HG02870 (cell line): ENCODE data around the gene ARHGEF1.
"Not testable (repeated sequence)": the region's sequence is repeated elsewhere in the genome, so short reads cannot be mapped to it uniquely, and the experiment has no call there.

ENCODE experiments used
- ATAC-seq: cut with Tn5 transposase; IDR thresholded peaks from one replicate; pipeline ENCODE4 v1.9.1; 2021; ENCODE audit warnings: mild to moderate bottlenecking, moderate library complexity; ENCODE audit not compliant: unreplicated experiment

Gene ARHGEF1

DNA sequence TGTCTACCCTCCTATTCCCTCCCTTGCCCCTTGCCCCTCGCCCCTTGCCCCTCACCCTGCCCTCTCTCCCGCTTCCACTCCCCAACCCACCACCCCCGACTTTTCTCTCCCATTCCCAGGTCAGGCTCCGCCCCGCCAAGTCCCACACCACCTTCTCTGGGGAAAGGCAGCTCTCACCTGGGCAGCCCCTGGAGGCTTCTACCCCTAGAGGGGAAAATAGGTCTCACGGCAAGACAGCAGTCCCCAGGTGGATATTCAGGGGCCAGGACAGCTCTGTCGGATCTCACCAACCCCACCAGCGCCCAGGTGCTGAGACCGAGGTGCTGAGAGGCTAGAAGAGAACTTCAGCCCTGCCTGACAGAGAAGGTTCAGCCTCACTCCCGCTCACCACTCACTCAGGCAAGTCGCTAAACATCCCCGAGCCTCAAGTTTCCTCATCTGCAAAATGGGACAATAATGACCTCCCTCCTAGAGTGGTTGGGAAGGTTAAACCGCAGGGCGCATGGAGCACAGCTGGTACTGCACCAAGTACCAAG is 46.6 kb downstream of the ARHGEF1 start:
- no peak for ATAC-seq

GRCh38 chr19:41930322-41930722 is 47.3 kb downstream of the ARHGEF1 start:
- ATAC-seq, result no peak

DNA sequence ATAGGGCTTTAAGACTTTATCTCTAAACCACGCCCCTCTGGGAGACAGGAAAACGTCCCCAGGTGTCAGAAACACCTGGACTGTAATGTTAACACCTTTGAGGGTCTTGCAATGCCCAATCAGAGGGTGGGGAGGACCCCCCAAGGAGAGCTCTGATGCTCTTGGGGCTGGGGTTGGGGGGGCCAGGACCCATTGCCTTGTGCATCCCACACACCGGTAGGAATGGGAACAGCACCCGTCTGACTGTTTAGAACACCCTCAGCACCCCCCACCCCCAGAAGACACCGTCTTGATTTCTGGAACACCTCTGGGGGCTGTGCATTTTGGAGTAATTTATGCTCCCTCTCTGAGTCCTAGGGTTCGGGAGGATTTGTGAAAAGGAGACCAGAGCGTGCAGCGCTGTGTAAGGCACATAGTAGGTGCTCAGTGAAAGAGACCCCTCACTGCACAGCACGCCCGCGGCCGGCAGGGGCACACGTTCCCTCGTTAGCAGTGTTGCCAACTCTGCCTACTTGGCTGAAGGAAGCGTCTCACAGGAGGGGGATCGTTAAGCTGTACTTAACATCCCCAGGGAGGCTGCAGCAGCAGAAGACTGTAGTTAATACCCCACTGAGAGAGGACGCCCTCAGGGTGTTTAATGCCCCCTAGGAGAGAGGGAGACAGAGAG is 48.1 kb downstream of the ARHGEF1 start:
- ATAC-seq, result no peak

DNA sequence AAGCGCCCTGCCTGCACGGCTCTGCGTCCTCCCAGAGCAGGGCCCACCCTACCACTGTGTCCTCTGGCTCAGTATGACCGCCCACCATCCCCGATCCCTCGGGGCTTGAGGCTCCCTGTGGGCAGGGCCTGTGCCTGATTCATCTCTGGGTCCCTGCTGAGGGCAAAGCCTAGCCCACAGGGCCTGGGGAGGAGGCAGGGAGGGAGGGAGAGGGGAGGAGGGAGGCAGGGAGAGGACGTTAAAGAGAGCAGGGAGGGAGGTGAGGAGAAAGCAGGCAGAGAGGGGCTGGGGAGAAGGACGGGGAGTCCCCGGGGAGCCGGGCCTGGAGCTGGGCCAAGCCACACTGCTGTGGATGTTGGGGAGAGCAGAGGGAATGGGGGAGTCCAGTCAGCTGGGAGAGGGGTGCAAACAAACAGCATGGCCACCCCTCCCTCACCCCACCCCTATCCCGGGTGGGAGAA is 49.3 kb downstream of the ARHGEF1 start:
- no peak for ATAC-seq

DNA sequence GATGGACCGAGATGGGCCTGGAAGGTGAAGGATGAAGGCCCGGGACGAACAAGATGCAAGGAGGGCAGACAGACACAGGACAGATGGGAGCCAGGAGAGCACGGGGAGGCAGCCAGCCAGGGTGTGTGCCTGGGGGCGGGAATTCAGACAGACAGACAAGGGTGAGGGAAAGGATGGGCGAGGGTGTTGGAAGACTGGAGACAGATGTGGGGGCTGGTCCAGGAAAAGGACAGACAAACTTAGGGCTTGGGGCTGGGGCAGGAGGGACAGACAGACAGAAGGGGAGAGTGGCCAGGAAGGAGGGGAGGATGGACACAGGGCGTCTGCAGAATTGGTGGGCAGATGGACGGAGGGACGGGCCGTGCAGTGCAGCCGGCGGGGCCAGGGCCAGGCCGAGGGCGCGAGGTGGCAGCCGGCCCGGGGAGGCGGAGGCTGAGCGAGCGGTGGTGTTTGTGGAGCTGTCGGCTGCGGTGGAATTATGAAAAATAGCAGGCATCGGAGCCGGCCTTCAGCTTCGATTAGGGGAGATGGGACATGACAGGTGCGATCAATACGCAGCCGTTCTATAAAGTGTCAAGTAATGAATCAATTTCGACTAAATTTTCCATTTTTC is 49.8 kb downstream of the ARHGEF1 start:
- ATAC-seq, result no peak

- ATAC-seq, result no peak
Observed at GRCh38 chr19:41933693-41934426, 50.9 kb downstream of the ARHGEF1 start.

DNA sequence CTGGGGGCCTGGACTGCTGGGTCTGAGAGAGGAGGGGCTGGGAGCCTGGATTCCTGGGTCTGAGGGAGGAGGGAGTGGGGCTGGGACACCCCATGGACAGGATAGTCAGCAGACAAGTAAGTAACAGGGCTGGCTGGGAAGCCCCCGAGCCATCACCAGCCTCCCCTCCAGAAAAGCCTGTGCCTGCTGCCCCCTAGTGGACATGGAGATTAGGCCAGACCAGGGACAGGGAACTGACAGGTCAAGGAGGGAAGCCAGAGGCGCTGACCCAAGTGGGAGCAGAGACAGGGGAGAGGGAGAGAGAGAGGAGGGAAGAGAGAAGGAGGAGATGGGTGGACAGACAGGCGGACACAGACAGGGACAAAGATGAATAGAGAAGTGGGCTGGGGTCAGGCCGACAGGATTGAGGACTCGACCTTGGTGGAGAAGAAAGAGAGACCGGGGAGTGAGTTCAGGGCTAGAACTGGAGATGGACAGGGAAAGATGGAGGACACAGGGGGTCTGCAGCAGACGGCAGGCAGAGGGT is 51.9 kb downstream of the ARHGEF1 start:
- no peak for ATAC-seq

- no peak for ATAC-seq
Observed at GRCh38 chr19:41935760-41936415, 52.9 kb downstream of the ARHGEF1 start.

DNA sequence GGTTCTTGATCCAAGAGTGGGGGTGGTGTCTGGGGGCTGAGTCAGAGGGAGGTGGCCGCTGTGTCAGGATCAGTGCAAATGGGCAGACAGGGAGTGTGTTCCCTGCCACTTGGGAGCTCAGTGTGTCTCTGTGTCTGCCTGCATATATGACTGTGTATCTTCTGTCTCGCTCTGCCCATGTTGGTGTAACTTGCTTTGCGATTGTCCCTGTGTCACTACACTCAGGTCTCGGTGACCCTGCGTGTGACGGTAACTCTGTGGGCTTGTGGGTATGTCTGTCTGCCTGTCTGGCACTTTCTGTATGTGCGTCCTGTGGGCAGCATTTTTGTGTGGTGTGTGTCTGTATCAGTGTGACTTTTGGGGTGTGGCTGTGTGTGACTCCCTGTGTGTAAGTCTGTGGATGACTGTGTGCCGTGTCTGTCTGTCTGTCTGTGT is 53.4 kb downstream of the ARHGEF1 start:
- no peak for ATAC-seq

GRCh38 chr19:41936961-41937360 is 54.0 kb downstream of the ARHGEF1 start:
- ATAC-seq, result no peak

DNA sequence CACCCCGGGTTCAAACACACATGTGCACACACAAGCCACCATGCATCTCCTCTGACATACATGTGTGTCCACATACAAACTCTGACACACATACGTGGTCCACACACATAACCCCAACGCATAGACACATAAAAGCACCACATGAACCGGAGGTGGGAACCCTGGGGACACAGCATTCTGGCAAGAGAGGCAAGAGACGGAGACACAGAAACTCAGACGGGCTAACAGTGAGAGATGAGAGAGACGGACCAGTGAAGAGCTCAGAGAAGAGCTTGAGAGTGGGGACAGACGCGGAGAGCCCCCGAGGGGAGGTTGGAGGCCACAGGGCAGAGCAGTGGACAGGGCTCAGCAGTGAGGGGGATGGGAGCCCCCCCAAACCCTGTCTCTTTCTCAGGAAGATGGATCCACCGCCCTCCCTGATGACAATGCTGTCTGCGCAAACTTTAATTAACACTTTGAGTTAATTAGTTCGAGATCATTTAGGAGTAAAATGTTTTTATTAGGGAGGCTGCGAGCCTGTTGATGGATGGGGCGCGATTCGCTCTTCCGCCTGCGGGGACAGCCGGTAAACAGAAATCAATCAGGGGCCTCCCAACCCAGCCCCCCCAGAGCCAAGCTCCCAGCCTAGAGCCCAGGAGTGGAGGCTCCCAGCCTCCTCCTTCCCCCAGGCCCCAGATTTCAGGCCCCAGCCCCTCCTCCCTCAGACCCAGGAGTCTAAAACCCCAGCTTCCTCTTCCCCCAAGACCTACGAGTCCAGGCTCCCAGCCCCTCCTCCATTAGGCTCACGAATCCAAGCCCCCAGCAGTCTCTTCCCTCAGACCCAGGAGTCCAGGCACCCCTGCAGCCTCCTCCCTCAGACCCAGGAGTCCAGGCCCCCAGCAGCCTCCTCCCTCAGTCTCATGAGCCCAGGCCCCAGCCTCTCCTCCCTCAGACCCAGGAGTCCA is 54.8 kb downstream of the ARHGEF1 start:
- ATAC-seq, result no peak

- not testable (repeated sequence) for ATAC-seq
Observed at GRCh38 chr19:41939209-41939608, 56.2 kb downstream of the ARHGEF1 start.

- ATAC-seq, result no peak
Observed at GRCh38 chr19:41939861-41940730, 57.1 kb downstream of the ARHGEF1 start.

DNA sequence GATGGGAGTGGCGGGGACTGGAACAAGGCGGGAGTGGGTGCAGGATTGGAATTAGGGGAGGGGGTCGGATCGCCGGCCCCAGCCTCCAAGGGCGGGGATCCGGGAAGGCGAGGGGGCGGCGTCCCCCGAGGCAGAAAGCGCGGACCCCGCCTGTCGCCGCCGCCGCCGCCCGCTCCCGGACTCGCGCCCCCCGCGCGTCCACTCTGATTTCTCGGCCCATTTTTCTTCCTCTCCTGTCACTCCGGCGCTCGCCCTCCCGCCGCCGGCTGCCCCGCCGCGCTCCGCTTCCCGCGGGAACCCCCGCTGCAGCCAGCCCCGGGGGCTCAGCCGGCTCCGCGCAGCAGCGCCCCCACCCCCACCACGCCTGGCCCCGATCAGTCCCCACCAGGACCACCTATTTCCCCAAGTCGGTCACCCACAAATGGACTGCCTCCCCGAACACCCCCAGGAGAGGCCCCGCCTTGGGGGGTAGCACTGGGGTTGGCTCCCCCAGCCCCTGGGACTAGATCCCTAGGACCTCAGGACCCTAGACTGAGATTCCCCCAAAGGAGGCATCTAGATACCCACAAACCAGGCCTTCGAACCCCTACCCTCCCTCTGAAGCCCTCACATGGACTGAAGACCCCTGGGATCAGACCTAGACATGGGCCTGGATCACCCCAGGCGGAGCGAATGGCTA is 57.9 kb downstream of the ARHGEF1 start:
- no peak for ATAC-seq

GRCh38 chr19:41941410-41942202 is 58.6 kb downstream of the ARHGEF1 start:
- no peak for ATAC-seq

DNA sequence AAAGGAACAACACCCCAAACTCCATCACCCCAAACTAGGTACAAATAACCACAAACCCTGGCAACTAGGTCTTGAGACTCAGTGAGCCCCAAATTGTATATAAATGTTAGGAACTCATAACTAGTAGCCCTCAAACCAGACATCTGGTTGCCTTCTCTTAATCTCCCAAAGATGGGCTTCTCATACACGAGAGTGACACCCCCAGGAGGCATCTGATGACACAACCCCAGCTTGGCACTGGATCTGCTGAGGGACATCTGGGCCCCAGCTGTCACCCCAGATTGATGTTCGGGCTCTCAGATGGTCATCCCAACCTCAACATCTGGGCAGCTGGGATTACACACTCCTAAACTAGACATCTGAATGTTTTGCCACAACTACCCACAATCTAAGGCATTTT is 61.4 kb downstream of the ARHGEF1 start:
- ATAC-seq, result no peak

GRCh38 chr19:41945135-41945766 is 62.3 kb downstream of the ARHGEF1 start:
- peak; percentile 67 for ATAC-seq
